ENCODE measurements around the gene IRX2.

- TF ChIP-seq YY1 (IDR thresholded peaks at IDR 0.05; ENCODE audit: insufficient read depth, insufficient read length) (no peak), ZNF274 (IDR thresholded peaks at IDR 0.05; ENCODE audit: low read depth, low read length) (no peak), SUZ12 (IDR thresholded peaks at IDR 0.05; ENCODE audit: extremely low read depth, insufficient read depth, insufficient read length) (no peak)
These were observed 11.2 kb downstream of the IRX2 start for GRCh38 chr5:2740051-2740875.
